Measurements from ENCODE around the gene TEDC1.

The TEDC1 gene

GRCh38 chr14:105473677-105474482, 17.2 kb upstream of the TEDC1 start:
- H3K4me2 ChIP-seq (ENCODE audit: low read depth, low read length), result peak overlapping the region; percentile 63; the same call in 1 of the 2 replicates
- no peaks in the 10 kb centered on the region for H3K9me2 ChIP-seq (replicated peaks; ENCODE audit: insufficient read depth, low read length)
- no peaks in the 10 kb centered on the region for H3K36me3 ChIP-seq (replicated peaks; ENCODE audit: insufficient read depth, low read length)
- no peak for DNase-seq
- H3F3A ChIP-seq (ENCODE audit: insufficient read depth, low read length), result no peaks in the 10 kb centered on the region
- peaks cover 34% of the 10 kb centered on the region for H3K27me3 ChIP-seq (replicated peaks; ENCODE audit: insufficient read depth, low read length)
- no peaks in the 10 kb centered on the region for H3K79me2 ChIP-seq (ENCODE audit: low read length)
- no peaks in the 10 kb centered on the region for H3K9me3 ChIP-seq (replicated peaks; ENCODE audit: insufficient read depth, low read length)
- peak overlapping the region; percentile 27; the same call in 1 of the 2 replicates for H3K4me3 ChIP-seq (ENCODE audit: low read length)
- TF ChIP-seq CTCF (IDR thresholded peaks at IDR 0.05; ENCODE audit: low read length) (no peak), EZH2phosphoT487 (IDR thresholded peaks at IDR 0.05; ENCODE audit: low read length) (no peak), EZH2 (optimal IDR thresholded peaks at IDR 0.05; ENCODE audit: low read depth, low read length) (no peak)
- H3K9ac ChIP-seq (ENCODE audit: low read length), result no peak overlapping the region
- no peak overlapping the region for H3K27ac ChIP-seq (ENCODE audit: low read length)
- no peaks in the 10 kb centered on the region for H3K4me1 ChIP-seq (ENCODE audit: low read length)
- no peaks in the 10 kb centered on the region for H4K20me1 ChIP-seq (ENCODE audit: insufficient read depth, low read length)
- no peak overlapping the region for H2AFZ ChIP-seq (ENCODE audit: low read length)

GRCh38 chr14:105474483-105475268, 16.4 kb upstream of the TEDC1 start, which contains the start of gene CRIP2:
TSS of gene CRIP2 (plus strand) at chr14:105474821. CDS start at chr14:105474863, 42 bp downstream.
- Histone ChIP-seq H3K36me3 (replicated peaks; ENCODE audit: insufficient read depth, low read length) (no peaks in the 10 kb centered on the region), H2AFZ (ENCODE audit: low read length) (no peak within 1 kb of the TSS), H3K9me3 (replicated peaks; ENCODE audit: insufficient read depth, low read length) (no peaks in the 10 kb centered on the region), H3K27ac (ENCODE audit: low read length) (no peak within 1 kb of the TSS), H3K4me2 (ENCODE audit: low read depth, low read length) (peak within 1 kb of the TSS; percentile 63; the same call in 1 of the 2 replicates), H3F3A (ENCODE audit: insufficient read depth, low read length) (no peaks in the 10 kb centered on the region), H3K79me2 (ENCODE audit: low read length) (no peaks in the 10 kb centered on the region), H4K20me1 (ENCODE audit: insufficient read depth, low read length) (no peaks in the 10 kb centered on the region), H3K27me3 (replicated peaks; ENCODE audit: insufficient read depth, low read length) (peaks cover 39% of the 10 kb centered on the region), H3K9me2 (replicated peaks; ENCODE audit: insufficient read depth, low read length) (no peaks in the 10 kb centered on the region), H3K4me1 (ENCODE audit: low read length) (no peaks in the 10 kb centered on the region), H3K4me3 (ENCODE audit: low read length) (peak within 1 kb of the TSS; percentile 27; the same call in 1 of the 2 replicates), H3K9ac (ENCODE audit: low read length) (no peak within 1 kb of the TSS)
- no peak for TF ChIP-seq EZH2phosphoT487 (IDR thresholded peaks at IDR 0.05; ENCODE audit: low read length)
- TF ChIP-seq EZH2 (optimal IDR thresholded peaks at IDR 0.05; ENCODE audit: low read depth, low read length), result no peak
- TF ChIP-seq CTCF (IDR thresholded peaks at IDR 0.05; ENCODE audit: low read length), result no peak
- DNase-seq, result no peak

- Histone ChIP-seq H3K4me2 (ENCODE audit: low read depth, low read length) (peak overlapping the region; percentile 24; the same call in 1 of the 2 replicates), H2AFZ (ENCODE audit: low read length) (no peak overlapping the region)
- DNase-seq, result no peak
Observed at GRCh38 chr14:105475269-105476096, 15.6 kb upstream of the TEDC1 start.

More at GRCh38 chr14:105475269-105476096, 15.6 kb upstream of the TEDC1 start:
- H3K36me3 ChIP-seq (replicated peaks; ENCODE audit: insufficient read depth, low read length), result no peaks in the 10 kb centered on the region
- no peaks in the 10 kb centered on the region for H3K9me2 ChIP-seq (replicated peaks; ENCODE audit: insufficient read depth, low read length)
- H3K9me3 ChIP-seq (replicated peaks; ENCODE audit: insufficient read depth, low read length), result no peaks in the 10 kb centered on the region
- H3K79me2 ChIP-seq (ENCODE audit: low read length), result no peaks in the 10 kb centered on the region
- H3K4me1 ChIP-seq (ENCODE audit: low read length), result no peaks in the 10 kb centered on the region
- H3K27me3 ChIP-seq (replicated peaks; ENCODE audit: insufficient read depth, low read length), result peaks cover 43% of the 10 kb centered on the region
- TF ChIP-seq EZH2phosphoT487 (IDR thresholded peaks at IDR 0.05; ENCODE audit: low read length), result no peak
- TF ChIP-seq EZH2 (optimal IDR thresholded peaks at IDR 0.05; ENCODE audit: low read depth, low read length), result no peak
- no peak for TF ChIP-seq CTCF (IDR thresholded peaks at IDR 0.05; ENCODE audit: low read length)
- no peak overlapping the region for H3K9ac ChIP-seq (ENCODE audit: low read length)
- H3K4me3 ChIP-seq (ENCODE audit: low read length), result no peak overlapping the region
- no peaks in the 10 kb centered on the region for H4K20me1 ChIP-seq (ENCODE audit: insufficient read depth, low read length)
- no peaks in the 10 kb centered on the region for H3F3A ChIP-seq (ENCODE audit: insufficient read depth, low read length)
- H3K27ac ChIP-seq (ENCODE audit: low read length), result no peak overlapping the region
